SK-N-SH (cell line): ENCODE measurements around the gene IL37.

ENCODE experiments used
- CTCF ChIP-seq: fragments of 200-600 bp; sonication (generic); IDR thresholded peaks from 2 replicates; pipeline ENCODE4 v1.6.1; 2017; ENCODE audit warnings: antibody characterized with exemption, mild to moderate bottlenecking, moderate library complexity
- EZH2phosphoT487 ChIP-seq: fragments of 200-600 bp; sonication (generic); IDR thresholded peaks from 2 replicates; pipeline ENCODE4 v1.6.1; 2017; ENCODE audit warnings: low read depth, mixed run types, mild to moderate bottlenecking, antibody characterized with exemption, moderate library complexity, borderline replicate concordance
- NFIC ChIP-seq: IDR thresholded peaks from 2 replicates; pipeline ENCODE4 v1.4.0; 2012; ENCODE audit warnings: borderline replicate concordance
- RAD21 ChIP-seq: IDR thresholded peaks from 2 replicates; pipeline ENCODE4 v1.6.1; 2012; ENCODE audit warnings: mild to moderate bottlenecking, low read length
- TAF1 ChIP-seq: IDR thresholded peaks from 2 replicates; pipeline ENCODE4 v1.6.1; 2012; ENCODE audit warnings: low read depth, mild to moderate bottlenecking, low read length, moderate library complexity, borderline replicate concordance

GRCh38 chr2:112904883-112905282 lies 6.1 kb upstream of the IL37 start:
- TF ChIP-seq CTCF (no peak), RAD21 (no peak), EZH2phosphoT487 (no peak), NFIC (no peak), TAF1 (no peak)
